A673 (cell line): ENCODE measurements around the gene LRRC25.

ENCODE experiments used
- EZH2 ChIP-seq: fragments of 200-600 bp; sonication (generic); IDR thresholded peaks from 2 replicates; pipeline ENCODE4 v1.6.1; 2017; ENCODE audit warnings: borderline replicate concordance, low read depth, mild to moderate bottlenecking, mixed read lengths, antibody characterized with exemption, low read length; ENCODE audit not compliant: poor library complexity, severe bottlenecking
- TF ChIP-seq, protein P1 (sequence below): fragments of 300-800, 200-600 bp; sonication (generic); conservative IDR thresholded peaks from 2 replicates; pipeline ENCODE4 v1.5.1; 2017; ENCODE audit warnings: low read depth, mild to moderate bottlenecking, antibody characterized with exemption, low read length, moderate library complexity, mixed read lengths

DNA sequence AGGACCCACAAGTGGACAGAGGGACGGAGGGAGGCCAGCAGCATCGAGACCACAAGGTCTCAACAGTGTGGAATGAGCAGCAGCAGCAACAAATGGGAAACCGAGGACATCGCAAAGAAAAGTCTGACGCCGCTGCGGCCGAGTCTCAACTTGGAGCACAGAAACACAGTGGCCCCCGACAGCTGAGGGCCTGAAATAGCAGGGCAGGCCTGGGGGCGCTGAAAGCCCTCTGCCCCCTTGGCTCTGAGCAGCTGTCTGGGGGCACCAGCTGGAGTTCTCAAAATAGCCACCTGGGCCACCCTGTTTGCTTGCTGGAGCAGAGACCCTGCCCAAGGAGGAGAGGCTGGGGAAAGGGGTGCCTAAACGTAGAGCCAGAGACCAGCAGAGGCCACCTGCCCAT lies 46.4 kb upstream of the LRRC25 start:
- TF ChIP-seq, protein P1, sequence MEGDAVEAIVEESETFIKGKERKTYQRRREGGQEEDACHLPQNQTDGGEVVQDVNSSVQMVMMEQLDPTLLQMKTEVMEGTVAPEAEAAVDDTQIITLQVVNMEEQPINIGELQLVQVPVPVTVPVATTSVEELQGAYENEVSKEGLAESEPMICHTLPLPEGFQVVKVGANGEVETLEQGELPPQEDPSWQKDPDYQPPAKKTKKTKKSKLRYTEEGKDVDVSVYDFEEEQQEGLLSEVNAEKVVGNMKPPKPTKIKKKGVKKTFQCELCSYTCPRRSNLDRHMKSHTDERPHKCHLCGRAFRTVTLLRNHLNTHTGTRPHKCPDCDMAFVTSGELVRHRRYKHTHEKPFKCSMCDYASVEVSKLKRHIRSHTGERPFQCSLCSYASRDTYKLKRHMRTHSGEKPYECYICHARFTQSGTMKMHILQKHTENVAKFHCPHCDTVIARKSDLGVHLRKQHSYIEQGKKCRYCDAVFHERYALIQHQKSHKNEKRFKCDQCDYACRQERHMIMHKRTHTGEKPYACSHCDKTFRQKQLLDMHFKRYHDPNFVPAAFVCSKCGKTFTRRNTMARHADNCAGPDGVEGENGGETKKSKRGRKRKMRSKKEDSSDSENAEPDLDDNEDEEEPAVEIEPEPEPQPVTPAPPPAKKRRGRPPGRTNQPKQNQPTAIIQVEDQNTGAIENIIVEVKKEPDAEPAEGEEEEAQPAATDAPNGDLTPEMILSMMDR, result no peak
- TF ChIP-seq EZH2, result no peak
